HG03139 (cell line): ENCODE measurements around the gene PROSER3.
A peak's percentile ranks its signal among the peaks of the same experiment; 100 is the strongest.

Source experiments
- ATAC-seq: cut with Tn5 transposase; IDR thresholded peaks from one replicate; pipeline ENCODE4 v1.9.1; 2021; ENCODE audit not compliant: unreplicated experiment

PROSER3 gene

DNA sequence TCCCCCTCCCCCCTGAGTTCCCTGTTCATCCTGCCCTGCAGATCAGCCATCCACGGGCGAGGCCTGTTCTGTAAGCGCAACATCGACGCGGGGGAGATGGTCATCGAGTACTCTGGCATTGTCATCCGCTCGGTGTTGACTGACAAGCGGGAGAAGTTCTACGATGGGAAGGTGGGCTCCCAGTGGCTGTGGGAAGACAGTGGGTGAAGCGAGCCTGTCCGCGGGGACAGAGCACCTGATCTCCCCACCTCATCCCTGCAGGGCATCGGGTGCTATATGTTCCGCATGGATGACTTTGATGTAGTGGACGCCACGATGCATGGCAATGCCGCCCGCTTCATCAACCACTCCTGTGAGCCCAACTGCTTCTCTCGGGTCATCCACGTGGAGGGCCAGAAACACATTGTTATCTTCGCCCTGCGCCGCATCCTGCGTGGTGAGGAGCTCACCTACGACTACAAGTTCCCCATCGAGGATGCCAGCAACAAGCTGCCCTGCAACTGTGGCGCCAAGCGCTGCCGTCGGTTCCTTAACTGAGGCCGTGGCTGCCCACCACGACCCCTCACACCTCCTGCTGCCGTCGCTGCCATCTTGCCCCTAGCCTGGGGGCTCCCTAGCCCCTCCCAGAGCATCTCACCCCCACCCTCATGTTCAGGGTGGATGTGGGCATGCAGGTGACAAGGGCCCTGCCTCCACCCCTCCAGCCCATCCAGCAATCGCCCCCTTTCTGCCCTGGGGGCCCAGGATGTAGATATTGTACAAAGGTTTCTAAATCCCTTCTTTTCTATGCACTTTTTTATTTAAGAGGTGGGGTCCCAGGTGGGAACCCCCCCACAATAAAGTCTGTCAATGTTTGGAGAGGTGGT, 19.7 kb upstream of the PROSER3 start:
- ATAC-seq: no peak

DNA sequence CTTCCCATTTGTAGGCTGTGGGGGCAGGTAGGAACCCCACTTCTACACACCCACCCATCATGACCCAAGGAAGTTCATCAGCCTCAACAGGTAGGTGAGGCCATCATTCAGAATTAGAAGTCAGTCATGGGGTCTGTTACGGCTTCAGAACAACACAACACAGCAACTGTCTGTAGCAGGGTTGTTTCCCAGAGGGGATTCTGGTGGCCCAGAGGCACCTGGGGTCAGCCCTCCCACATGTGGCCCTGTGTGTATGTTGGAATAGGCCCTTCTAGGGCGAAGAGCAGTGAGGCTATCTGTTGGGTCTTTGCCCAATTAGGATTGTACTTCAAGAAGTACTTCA, 19.1 kb upstream of the PROSER3 start:
- no peak for ATAC-seq

DNA sequence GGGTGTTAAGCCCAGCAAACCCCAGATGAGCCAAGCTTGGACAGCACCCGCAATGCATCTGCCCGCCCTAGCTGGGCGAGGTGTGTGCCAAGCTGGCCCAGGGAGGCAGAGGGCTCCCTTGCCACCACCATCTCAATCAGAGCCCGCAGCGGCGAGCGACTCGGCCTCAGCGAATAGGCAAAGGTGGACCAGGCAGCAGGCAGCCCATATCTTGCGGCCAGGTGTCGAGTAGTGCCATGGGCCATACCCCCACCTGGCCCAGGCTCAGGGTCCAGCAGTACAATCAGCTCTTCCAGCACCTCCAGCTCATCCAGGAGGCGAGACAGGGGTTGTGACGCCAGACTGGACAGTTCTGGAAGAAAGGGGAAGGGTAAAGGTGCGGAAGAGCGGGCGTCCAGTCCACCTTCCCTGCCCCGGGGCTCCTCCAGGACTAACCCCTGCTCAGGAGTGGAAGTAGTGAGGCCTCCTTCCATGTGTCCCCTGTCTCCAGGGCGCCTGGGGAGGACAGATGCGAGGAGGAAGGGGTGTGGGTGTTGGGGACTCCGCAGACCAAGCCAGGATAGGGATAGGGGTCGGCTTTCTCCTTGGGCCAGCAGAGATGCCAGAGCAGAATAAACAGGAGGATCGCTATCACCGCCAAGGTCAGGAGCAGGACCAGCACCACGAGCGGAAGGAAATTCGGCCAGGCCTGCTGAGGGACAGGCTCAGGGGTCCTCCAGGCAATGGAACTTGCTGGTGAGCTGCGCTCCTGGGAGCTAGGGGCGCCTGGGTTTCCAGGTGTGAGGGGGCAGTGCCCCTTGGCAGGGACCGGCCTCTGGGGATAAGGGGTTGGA, 18.5 kb upstream of the PROSER3 start:
- ATAC-seq: no peak

DNA sequence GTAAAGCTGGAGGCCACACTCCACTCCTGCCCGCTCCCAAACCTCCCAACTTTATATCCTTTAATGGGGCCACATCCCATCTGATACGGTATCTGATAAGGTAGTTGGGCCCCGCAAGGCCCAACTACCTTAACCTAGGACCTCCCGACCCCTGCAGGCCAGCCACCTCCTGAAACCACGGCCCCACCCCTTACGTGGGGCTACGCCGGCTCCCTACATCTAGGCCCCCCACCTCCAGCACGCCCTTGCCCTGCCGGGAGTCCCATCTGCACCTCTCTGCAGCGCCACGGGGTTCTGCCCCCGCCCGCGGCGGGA, 17.9 kb upstream of the PROSER3 start:
- ATAC-seq: no peak

DNA sequence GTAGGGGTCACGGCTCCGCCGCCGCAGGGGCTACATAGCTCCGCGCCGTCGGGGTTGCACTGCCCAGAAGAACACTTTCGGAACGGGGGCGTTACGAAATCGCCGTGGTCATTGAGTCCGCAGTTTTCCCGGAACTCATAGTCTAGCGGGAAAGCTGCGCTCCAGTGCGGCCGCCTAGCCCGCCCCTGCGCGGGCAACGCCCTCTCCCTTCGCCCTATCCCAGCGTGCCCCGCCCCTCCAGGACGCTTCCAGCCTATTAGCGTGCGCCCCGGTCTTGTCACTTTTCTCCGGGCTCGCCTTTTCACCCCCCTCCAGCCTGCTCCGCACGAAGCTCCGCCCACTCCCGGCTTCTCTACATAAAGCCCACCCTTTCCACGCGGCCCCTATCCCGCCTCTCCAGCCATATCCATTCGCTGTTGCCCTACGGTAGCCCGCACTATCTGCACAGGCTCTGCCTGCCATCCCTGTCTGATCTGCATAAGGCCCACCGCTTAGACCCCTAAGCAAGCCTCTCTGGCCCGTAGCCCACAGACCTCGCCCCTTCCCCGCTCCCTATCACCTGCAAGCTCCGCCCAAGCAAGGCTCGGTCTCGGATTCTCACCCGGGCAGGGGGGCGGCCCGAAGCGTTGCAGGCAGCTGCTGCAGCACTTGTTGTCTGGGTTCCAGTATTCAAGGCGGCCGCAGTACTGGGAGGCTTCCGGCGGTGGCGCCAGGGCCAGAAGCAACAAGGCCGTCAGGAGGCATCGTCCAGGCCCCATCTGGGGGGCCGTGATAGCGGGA, 17.4 kb upstream of the PROSER3 start:
- ATAC-seq: peak; percentile 46

DNA sequence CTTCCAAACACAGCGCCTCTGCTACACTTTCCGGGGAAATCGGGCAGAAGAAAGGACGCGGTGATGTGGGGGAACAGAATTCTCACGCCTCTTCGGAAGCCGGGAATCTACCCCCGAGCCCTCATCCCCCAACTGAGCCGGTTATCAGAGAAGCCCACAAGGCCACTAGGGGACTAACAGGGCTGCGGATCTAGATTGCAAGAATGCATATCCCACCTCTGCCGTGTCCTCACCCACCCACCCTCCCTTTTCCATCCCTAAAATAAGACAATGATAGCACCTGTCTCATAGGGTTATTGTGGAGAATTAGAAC, 16.8 kb upstream of the PROSER3 start:
- no peak for ATAC-seq

DNA sequence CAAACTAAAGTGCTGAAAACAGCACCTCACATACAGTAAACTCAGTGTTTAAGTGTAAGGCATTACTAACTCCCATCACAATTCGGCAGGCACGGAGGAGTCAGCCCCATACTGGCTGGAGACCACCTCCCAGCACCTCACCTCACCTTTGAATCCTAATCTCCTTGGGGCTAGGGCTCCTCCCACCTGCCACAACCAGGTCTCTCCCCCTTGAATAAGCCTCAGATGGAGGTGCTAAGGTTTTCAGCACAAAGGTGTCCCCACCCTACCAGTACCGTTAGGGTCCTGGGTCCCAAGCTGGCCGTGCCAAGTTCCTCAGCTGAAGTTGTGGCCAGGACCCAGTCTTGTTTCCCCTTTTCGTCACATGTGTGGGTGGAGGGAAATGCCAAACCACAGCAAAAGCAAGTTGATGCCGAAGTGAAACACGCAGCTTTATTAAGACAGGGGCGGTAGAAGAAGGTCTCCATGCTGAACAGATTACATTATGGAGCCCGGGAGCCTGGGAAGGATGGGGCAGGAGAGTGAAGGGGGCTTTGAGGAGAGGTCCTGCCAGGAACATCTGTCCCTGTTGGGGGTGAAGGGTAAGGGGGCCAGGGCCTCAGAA, 15.8 kb upstream of the PROSER3 start, which contains the start of gene IGFLR1:
Gene IGFLR1, minus strand, starts transcription at position 332 of the 604 bp plus-strand sequence. CDS start 1,272 bp downstream, outside the sequence.
- ATAC-seq: no peak

DNA sequence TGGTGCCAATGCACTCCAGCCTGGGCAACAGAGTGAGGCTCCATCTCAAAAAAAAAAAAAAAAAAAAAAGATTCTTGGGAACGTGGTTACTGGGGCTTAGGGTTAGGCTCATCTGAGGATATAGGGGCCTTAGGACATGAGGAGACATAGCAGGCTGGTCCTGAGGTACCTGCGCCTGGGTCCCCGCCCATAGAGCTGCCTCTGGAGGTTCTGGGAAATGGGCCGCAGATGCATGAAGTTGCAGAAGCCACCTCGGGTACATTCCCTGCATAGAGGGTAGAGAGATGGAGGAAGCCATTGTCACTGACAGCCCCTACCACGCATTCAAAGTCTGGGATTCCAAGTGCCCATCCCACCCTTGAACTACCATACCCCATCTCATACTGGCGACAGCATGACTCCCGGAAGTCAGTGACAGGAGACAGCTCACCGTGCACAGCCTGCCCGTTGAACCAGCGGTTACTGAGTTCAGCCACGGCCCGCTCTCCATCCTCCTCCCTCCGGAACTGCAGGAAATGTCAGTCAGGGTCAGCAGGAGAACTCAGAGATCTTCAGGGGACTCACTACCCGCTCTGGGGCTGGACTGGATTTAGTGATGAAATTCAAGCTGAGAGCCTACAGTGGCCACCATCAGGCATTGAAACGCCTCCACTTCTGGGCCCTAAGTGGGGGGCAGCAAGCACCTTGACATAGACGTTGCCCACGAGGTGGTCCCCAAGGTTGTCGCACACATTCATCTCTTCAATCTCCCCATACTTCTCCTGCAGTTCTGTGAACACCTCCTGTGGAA, 14.1 kb upstream of the PROSER3 start:
- no peak for ATAC-seq

DNA sequence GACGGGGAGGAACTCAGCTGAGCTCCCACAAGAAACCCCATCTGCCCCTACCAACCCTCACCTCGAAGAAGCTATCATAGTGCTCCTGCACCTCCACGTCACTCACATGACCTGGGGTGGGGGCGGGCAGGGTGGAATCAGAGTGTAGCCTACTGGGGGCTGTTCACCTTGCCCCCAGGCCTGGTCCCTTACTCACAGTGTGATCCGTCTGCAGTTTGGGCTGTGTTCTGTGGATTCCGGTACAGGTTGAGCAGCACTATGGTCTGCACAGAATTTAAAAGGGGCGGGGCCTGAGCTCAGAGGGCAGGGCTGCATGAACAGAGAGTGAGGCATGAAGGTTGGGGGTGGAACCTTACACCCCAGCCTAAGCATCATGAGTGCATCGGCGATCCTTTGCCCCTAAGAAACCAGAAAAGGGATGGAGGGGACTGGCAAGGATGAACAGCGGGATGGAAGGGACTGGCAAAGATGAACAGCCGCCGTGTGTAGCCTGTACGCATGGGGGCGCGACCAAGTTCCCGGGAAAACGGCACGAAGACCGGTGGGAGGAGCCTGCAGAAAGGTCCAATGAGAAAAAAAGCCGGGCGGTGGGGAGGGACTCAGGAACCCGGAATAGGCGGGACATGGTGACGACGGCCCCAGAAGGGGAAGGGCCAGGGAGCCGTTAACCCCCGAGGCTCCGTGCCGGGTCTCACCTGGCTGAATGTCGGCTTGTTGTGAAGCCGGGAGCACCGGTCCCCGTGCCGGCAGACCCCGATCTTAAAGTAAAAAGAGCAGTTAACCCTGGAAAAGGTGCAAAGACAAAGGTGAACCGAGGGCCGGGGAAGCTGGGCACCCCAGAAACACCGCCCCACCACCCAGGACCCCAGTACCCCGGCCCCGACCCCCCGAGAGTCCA, 13.3 kb upstream of the PROSER3 start:
- ATAC-seq: no peak

DNA sequence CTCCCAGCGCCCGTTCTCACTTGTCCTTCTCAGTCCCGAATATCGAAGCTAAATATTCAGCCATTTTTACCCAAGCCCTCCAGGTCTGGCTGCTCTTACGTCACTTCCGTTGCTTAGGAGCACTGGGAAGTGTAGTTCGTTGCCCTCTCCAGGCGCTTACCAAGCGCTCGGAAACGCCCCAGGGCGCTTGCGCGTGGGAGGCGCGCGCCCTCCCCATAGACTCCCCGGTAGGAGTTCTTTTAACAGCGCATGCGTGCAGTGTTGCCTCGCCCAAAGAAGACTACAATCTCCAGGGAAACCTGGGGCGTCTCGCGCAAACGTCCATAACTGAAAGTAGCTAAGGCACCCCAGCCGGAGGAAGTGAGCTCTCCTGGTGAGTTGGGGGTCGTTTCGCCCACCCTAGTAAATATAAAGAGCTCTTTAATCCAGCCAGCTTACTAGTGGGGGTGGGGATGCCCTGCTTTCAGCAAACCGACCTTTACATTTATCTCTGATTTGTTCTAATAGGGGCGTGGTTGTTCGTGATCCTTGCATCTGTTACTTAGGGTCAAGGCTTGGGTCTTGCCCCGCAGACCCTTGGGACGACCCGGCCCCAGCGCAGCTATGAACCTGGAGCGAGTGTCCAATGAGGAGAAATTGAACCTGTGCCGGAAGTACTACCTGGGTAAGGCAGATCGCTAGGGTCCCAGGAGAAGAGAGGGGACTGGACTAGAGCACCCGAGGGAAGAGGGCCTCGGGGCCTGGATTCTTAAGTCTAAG, 12.5 kb upstream of the PROSER3 start, which contains the start of the genes PSENEN and U2AF1L4:
Gene PSENEN, plus strand, starts transcription at position 324 of the 759 bp plus-strand sequence. Its CDS starts 280 bp downstream, at position 604.
Gene U2AF1L4, minus strand, starts transcription at position 91 of the 759 bp plus-strand sequence. Its CDS starts 27 bp downstream, at position 64.
- peak; percentile 35 for ATAC-seq

DNA sequence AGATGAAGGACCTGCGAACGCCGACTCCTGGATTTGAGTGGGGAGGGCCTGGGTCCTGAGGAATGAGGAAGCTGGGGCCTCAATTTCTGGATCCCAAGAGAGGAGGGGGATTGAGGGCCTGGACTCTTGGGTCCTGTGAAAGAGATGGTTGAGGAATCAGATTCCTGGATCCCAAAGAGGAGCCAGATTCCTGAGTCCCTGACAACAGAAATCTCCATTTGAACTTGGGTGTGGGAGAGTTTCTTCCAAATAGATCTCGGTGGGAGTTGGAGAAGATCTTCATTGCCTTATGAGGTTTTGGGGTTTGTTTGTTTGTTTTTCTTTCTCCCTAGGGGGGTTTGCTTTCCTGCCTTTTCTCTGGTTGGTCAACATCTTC, 11.9 kb upstream of the PROSER3 start:
- ATAC-seq: no peak

DNA sequence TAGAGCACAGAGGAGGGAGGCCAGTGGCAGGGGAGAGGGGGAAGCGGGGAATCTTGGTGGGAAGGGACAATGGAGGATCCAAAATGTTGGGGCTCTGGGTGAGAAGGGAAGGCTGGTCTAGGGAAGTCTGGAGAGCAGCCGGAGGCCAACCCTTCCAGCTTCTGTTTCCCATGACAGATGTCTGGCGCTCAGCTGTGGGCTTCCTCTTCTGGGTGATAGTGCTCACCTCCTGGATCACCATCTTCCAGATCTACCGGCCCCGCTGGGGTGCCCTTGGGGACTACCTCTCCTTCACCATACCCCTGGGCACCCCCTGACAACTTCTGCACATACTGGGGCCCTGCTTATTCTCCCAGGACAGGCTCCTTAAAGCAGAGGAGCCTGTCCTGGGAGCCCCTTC, 11.4 kb upstream of the PROSER3 start:
- no peak for ATAC-seq

DNA sequence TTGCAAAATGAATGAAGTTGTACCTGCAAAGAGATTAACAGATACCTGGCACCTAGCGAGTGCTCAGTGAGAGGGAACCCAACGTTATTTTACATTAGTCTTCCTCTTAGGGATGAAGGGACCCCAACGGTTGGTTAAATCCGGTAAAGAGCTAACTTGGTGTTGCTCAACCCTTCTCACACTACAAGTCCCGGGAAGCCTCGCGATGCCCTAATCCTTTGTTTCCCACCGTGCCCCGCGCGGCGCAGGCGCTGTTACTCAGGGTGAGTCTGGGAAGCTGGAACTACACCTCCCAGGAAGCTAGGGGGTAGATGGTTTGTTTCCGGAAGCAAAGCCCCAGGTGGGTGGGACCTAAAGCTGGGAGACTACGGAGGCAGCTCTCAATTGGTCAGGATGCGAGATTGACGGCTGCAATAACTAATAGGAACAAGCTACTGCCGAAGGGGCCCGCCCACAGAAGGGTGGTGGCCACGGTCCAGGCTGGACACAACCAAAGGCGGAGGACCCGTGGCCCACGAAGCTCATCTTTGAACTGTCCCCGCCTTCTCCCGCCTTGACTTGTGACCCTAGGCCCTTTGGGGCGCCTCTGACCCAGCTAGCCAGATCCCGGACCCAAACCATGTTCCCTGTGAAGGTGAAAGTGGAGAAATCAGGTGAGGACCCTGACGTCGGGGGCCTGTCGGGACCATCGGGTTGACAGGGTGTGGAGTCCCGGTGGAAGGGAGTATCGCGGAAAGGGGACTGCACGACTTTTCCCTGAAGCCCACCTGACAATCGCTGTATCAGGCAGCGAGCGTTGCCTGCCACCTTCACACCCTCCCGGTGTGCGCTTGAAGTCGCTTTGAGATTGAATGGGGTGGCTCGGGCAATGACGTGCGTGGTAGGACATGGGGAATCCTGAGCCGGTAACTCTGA, 9.6 kb upstream of the PROSER3 start, which contains the start of gene LIN37:
Gene LIN37, plus strand, starts transcription at position 471 of the 915 bp plus-strand sequence. Its CDS starts 149 bp downstream, at position 620.
- peak; percentile 62 for ATAC-seq

DNA sequence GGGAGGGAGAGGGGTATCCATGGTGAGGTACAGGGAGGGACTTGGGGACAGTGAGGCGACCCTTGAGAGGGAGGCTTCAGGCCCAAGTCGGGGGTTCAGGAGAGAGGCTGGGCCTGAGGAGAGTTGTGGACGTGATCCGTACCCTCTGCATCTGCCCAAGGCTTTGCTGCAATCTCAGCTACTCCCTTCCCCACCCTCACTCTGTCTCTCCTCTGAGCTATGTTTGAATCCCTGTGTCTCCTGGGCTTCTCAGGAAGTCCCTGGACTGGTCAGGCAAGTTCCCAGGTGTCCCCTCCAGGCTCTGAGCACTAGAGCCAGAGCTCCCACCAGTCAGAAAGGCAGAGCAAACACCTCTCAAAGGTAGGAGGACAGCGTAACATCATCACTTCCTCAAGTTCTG, 7.8 kb upstream of the PROSER3 start:
- no peak for ATAC-seq

DNA sequence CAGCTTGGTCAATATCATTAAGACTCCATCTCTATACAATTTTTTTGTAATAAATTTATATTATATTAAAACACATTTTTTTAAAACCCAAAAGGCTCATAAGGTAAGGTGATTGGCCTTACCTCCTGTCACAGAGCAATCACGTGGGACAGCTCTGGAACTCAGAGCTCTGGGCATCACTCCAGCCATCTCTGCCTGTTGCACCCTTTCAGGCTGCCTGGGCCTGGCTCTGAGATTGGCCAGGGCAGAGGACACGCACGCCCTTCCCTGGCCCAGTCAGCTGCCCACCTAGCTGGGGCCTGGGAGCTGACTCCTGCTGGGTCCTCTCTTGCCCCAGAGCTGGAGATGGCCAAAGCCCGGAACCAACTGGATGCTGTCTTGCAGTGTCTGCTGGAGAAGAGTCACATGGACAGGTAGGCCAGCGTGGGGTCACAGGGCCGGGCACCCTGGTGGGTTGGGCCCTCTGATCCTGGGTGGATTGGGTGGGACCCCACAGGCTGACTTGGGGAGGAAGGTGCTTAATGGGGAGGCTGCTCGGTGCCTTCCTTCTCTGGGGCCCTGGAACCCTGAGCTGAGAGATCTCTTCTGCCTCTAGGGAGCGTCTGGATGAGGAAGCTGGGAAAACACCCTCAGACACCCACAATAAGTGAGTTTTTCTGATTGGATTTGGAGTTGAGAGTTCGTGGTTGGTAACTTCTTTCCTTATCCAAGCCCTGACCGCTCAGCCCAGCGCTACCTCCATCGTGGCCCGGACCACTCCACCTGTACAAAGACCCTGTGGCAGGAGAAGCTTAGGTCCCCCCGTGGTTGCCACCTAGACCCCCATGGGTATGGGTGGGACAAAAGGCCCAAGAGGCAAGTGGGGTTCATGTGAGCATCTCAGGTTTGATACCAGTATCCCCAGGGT, 5.9 kb upstream of the PROSER3 start:
- no peak for ATAC-seq

DNA sequence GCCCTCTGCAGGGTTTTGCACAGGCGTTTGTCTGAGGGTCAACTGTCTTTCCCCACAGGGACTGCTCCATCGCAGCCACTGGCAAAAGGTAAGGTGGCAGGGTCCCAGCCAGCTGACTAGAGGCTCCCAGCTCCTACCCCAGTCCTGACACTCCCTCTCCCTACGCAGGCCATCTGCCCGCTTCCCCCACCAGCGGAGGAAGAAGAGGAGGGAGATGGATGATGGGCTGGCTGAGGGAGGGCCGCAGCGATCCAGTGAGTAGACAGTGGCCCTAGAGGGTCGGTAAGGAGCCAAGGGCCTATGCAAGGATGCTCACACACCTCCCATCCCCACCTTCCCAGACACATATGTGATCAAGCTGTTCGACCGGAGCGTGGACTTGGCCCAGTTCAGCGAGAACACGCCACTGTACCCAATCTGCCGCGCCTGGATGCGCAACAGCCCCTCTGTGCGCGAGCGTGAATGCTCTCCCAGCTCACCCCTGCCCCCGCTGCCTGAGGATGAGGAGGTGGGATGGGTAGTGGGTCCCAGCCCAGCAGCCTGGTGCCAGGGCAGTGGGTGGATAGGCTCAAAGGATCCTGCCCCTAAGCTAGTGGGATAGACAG, 5.1 kb upstream of the PROSER3 start:
- ATAC-seq: no peak
